ENCODE data around the gene B3GALT4.

Gene B3GALT4

DNA sequence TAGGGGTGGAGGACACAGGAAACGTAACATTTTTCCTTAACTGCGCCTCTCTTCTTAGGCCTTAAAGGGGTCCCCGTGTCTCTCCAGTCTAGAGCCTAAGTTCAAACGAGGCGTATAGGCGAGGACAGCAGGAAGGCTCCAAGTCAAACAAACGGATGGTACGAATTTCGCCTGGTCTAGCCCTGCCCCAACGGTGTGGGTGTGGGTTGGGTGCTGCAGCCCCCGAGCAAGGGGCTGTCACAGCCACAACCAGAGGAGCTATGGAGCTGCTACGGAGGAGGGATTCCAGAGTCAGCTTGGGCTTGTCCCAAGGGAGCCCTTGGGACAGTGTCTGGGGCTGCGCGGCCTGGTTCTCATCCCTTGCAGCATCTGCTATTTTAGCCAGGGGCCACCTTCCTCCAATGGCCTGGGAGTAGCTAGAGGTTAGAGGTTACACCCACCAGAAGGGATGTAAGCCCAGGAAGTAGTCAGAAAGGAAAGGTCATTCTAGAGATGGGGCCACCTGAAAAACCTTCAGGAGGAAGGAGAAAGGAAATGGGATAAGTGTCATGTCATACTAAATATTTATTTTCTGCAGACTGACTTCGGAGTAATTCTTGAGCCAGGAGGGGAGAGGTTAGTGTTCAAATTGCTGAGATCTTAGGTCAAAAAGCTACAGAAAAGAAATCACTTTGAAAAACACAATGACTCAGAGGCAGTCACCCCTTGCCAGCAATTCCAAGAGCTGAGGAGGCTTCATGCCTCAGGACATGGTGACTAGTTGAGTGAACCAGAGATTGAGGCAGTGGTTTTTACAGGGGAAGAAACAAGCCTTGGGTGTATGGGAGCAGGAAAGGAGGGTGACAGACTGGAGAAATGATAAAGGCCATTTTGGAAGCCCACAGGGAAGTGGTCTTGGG lies 26.9 kb upstream of the B3GALT4 start:
- TF ChIP-seq, protein P1, sequence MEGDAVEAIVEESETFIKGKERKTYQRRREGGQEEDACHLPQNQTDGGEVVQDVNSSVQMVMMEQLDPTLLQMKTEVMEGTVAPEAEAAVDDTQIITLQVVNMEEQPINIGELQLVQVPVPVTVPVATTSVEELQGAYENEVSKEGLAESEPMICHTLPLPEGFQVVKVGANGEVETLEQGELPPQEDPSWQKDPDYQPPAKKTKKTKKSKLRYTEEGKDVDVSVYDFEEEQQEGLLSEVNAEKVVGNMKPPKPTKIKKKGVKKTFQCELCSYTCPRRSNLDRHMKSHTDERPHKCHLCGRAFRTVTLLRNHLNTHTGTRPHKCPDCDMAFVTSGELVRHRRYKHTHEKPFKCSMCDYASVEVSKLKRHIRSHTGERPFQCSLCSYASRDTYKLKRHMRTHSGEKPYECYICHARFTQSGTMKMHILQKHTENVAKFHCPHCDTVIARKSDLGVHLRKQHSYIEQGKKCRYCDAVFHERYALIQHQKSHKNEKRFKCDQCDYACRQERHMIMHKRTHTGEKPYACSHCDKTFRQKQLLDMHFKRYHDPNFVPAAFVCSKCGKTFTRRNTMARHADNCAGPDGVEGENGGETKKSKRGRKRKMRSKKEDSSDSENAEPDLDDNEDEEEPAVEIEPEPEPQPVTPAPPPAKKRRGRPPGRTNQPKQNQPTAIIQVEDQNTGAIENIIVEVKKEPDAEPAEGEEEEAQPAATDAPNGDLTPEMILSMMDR (IDR thresholded peaks at IDR 0.05; ENCODE audit: unreplicated experiment in 3 of 3) = no peak
- H3K4me1 Mint-ChIP-seq = peaks cover 24% of the 10 kb centered on the region
- H3K9me3 Mint-ChIP-seq = no peaks in the 10 kb centered on the region
- peaks cover 12% of the 10 kb centered on the region for H3K27me3 Mint-ChIP-seq (ENCODE audit: low read depth)
- H3K27ac Mint-ChIP-seq = peak overlapping the region in 2 of 3 experiments; percentile 78 to 92
- peak overlapping the region; percentile 88 to 94 (median 91) for H3K4me3 Mint-ChIP-seq
- peaks cover 25% of the 10 kb centered on the region for H3K36me3 Mint-ChIP-seq (ENCODE audit: low read depth)

DNA sequence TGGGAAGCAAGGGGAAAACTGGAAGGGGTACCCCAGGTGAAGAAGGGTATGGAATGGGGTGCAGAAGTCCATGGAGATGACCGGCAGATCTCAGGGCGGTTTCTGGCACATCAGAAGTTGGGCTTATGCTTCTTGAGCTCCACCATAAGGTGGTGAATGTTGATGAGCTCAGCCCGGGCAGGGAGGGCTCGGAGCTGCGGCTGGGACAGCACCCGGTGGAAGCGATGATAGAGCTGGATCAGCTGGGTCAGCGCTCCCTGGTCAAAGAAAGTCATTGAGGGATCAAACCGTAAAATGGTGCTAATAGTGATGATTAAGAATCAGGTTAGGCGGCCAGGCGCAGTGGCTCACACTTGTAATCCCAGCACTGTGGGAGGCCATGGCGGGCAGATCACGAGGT lies 26.2 kb upstream of the B3GALT4 start:
- TF ChIP-seq, protein P1 (IDR thresholded peaks at IDR 0.05; ENCODE audit: unreplicated experiment in 3 of 3) = no peak
- H3K36me3 Mint-ChIP-seq (ENCODE audit: low read depth) = peaks cover 27% of the 10 kb centered on the region
- peaks cover 24% of the 10 kb centered on the region for H3K4me1 Mint-ChIP-seq
- H3K4me3 Mint-ChIP-seq = peak overlapping the region; percentile 88 to 94 (median 91)
- H3K27me3 Mint-ChIP-seq (ENCODE audit: low read depth) = peaks cover 12% of the 10 kb centered on the region
- H3K9me3 Mint-ChIP-seq = no peaks in the 10 kb centered on the region
- H3K27ac Mint-ChIP-seq = no peak overlapping the region

DNA sequence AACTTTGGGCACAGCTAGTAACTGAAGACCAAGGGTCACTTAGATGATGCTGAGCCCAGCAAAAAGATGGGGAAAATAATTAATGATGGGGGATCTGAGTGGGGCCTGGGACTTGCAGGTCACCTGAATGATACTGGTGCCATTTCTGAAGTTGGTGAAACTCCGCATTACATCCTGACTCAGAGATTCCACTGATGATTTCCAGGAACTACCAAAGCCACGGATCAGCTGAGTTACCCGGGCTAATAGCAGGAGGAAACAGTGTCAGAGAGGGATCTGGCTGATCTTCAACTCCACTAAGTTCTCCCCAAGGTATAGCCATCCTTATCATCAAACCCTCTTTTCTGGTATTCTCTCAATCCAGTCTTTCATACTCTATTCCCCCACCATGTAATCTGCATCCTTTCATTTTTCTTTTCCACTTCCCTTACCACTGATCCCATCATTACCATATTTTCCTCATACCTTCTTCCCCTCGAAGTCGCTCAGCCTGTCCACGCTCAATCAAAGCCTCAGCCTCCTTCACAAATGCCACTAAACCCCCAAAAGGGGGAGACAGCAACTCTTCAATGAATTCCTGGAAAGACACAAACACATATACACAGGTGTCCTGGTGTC lies 25.4 kb upstream of the B3GALT4 start:
- no peaks in the 10 kb centered on the region for H3K9me3 Mint-ChIP-seq
- TF ChIP-seq, protein P1 (IDR thresholded peaks at IDR 0.05; ENCODE audit: unreplicated experiment in 3 of 3) = no peak
- H3K36me3 Mint-ChIP-seq (ENCODE audit: low read depth) = peaks cover 31% of the 10 kb centered on the region
- H3K4me1 Mint-ChIP-seq = peaks cover 24% of the 10 kb centered on the region
- H3K27me3 Mint-ChIP-seq (ENCODE audit: low read depth) = peaks cover 4% of the 10 kb centered on the region
- peak overlapping the region; percentile 33 to 73 (median 67) for H3K4me3 Mint-ChIP-seq
- no peak overlapping the region for H3K27ac Mint-ChIP-seq

DNA sequence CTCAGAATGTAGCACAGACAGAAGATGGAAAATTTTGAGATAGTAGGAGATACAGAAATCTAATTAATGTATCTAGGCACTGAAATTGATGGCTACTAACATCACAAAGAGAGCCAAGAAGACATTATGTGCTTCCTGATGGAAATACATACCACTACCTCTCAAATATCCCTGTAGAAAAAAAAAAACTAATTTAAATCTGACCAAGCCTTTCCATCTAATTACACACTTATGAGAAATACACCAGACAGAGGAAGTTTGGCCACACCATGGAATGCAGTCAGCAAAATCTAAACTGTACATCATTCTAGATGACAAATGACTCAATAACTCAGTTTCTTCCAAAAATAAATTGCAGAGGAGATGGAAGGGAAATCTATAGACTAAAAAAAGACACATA lies 24.2 kb upstream of the B3GALT4 start:
- Mint-ChIP-seq H3K4me1 (peaks cover 24% of the 10 kb centered on the region), H3K4me3 (no peak overlapping the region), H3K27me3 (ENCODE audit: low read depth) (no peaks in the 10 kb centered on the region), H3K27ac (no peak overlapping the region), H3K36me3 (ENCODE audit: low read depth) (peaks cover 37% of the 10 kb centered on the region), H3K9me3 (no peaks in the 10 kb centered on the region)
- TF ChIP-seq, protein P1 (IDR thresholded peaks at IDR 0.05; ENCODE audit: unreplicated experiment in 3 of 3) = no peak

DNA sequence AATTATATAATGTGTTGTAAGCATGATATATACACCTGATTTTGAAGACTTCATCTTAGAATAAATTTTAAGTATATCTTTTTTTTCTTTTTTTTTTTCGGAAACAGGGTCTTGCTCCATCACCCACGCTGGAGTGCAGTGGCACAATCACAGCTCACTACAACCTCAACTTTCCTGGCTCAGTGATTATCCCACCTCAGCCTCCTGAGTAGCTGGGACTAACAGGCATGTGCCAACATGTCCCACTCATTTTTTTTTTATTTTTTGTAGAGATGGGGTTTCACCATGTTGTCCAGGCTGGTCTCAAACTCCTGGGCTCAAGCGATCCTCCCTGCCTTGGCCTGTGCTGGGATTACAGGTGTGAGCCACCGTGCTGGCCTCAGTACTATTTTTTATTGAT lies 22.3 kb upstream of the B3GALT4 start:
- H3K4me3 Mint-ChIP-seq = no peak overlapping the region
- H3K36me3 Mint-ChIP-seq (ENCODE audit: low read depth) = peaks cover 47% of the 10 kb centered on the region
- TF ChIP-seq, protein P1 (IDR thresholded peaks at IDR 0.05; ENCODE audit: unreplicated experiment in 3 of 3) = no peak
- H3K27ac Mint-ChIP-seq = no peak overlapping the region
- no peaks in the 10 kb centered on the region for H3K27me3 Mint-ChIP-seq (ENCODE audit: low read depth)
- H3K9me3 Mint-ChIP-seq = no peaks in the 10 kb centered on the region
- H3K4me1 Mint-ChIP-seq = peaks cover 17% of the 10 kb centered on the region

Measured in nephron (organoid).